ENCODE data around the gene LILRA6.
"Not testable (repeated sequence)": the region's sequence is repeated elsewhere in the genome, so short reads cannot be mapped to it uniquely, and the experiment has no call there.

LILRA6 gene

GRCh38 chr19:54218960-54219661 is 23.5 kb downstream of the LILRA6 start:
- Histone ChIP-seq H3K9ac (ENCODE audit: low read depth in 1 of 2, low read length in 2 of 2) (no peak overlapping the region), H3K9me3 (ENCODE audit: control insufficient read depth in 1 of 2, low read length in 2 of 2) (no peaks in the 10 kb centered on the region), H3K36me3 (ENCODE audit: control insufficient read depth in 1 of 2, insufficient read depth in 2 of 2, low read length in 2 of 2) (no peaks in the 10 kb centered on the region), H3K27ac (ENCODE audit: low read depth, low read length) (no peak overlapping the region), H3K27me3 (ENCODE audit: control insufficient read depth in 1 of 2, insufficient read depth in 2 of 2, low read length in 2 of 2) (peaks cover 0 to 5% of the 10 kb centered on the region in 2 donors), H3K4me3 (ENCODE audit: low read depth in 1 of 2, low read length in 2 of 2) (no peak overlapping the region), H3K4me1 (ENCODE audit: control insufficient read depth in 1 of 2, insufficient read depth in 2 of 2, low read length in 2 of 2) (no peaks in the 10 kb centered on the region)

DNA sequence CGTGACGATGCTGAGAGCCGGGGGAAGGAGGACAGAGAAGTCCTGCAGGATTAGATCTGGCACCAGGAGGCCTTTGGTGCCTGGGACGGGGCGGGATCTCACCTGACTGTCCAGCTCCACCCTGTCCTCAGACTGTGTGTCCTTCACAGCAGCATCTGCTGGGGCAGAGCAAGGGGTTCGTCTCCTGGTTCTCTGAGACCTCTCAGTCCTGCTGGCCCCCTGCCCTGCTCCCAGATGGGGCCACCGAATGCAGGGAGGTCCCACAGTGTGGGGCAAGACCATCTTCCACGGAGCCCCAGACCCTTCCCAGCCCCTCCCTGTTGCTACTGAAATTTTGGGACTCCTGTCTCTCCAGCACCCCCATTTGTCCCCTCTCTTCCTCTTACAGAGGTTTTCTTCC is 24.3 kb downstream of the LILRA6 start:
- Histone ChIP-seq H3K27me3 (ENCODE audit: control insufficient read depth in 1 of 2, insufficient read depth in 2 of 2, low read length in 2 of 2) (peaks cover 0 to 5% of the 10 kb centered on the region in 2 donors), H3K4me1 (ENCODE audit: control insufficient read depth in 1 of 2, insufficient read depth in 2 of 2, low read length in 2 of 2) (no peaks in the 10 kb centered on the region), H3K27ac (ENCODE audit: low read depth, low read length) (no peak overlapping the region), H3K9me3 (ENCODE audit: control insufficient read depth in 1 of 2, low read length in 2 of 2) (no peaks in the 10 kb centered on the region), H3K36me3 (ENCODE audit: control insufficient read depth in 1 of 2, insufficient read depth in 2 of 2, low read length in 2 of 2) (no peaks in the 10 kb centered on the region), H3K9ac (ENCODE audit: low read depth in 1 of 2, low read length in 2 of 2) (no peak overlapping the region), H3K4me3 (ENCODE audit: low read depth in 1 of 2, low read length in 2 of 2) (no peak overlapping the region)

- H3K36me3 ChIP-seq (ENCODE audit: control insufficient read depth in 1 of 2, insufficient read depth in 2 of 2, low read length in 2 of 2); H3K9ac ChIP-seq (ENCODE audit: low read depth in 1 of 2, low read length in 2 of 2); H3K4me1 ChIP-seq (ENCODE audit: control insufficient read depth in 1 of 2, insufficient read depth in 2 of 2, low read length in 2 of 2); H3K4me3 ChIP-seq (ENCODE audit: low read depth in 1 of 2, low read length in 2 of 2); H3K9me3 ChIP-seq (ENCODE audit: control insufficient read depth in 1 of 2, low read length in 2 of 2); H3K27ac ChIP-seq (ENCODE audit: low read depth, low read length); H3K27me3 ChIP-seq (ENCODE audit: control insufficient read depth in 1 of 2, insufficient read depth in 2 of 2, low read length in 2 of 2): not testable (repeated sequence)
Observed at GRCh38 chr19:54217517-54218247, 24.9 kb downstream of the LILRA6 start.

- Histone ChIP-seq H3K27me3 (ENCODE audit: control insufficient read depth in 1 of 2, insufficient read depth in 2 of 2, low read length in 2 of 2) (no peaks in the 10 kb centered on the region), H3K9ac (ENCODE audit: low read depth in 1 of 2, low read length in 2 of 2) (no peak overlapping the region), H3K4me1 (ENCODE audit: control insufficient read depth in 1 of 2, insufficient read depth in 2 of 2, low read length in 2 of 2) (no peaks in the 10 kb centered on the region), H3K9me3 (ENCODE audit: control insufficient read depth in 1 of 2, low read length in 2 of 2) (no peaks in the 10 kb centered on the region), H3K36me3 (ENCODE audit: control insufficient read depth in 1 of 2, insufficient read depth in 2 of 2, low read length in 2 of 2) (no peaks in the 10 kb centered on the region), H3K27ac (ENCODE audit: low read depth, low read length) (no peak overlapping the region), H3K4me3 (ENCODE audit: low read depth in 1 of 2, low read length in 2 of 2) (no peak overlapping the region)
Observed at GRCh38 chr19:54216869-54217268, 25.7 kb downstream of the LILRA6 start.

- not testable (repeated sequence) for H3K9ac ChIP-seq (ENCODE audit: low read depth in 1 of 2, low read length in 2 of 2); H3K27ac ChIP-seq (ENCODE audit: low read depth, low read length); H3K36me3 ChIP-seq (ENCODE audit: control insufficient read depth in 1 of 2, insufficient read depth in 2 of 2, low read length in 2 of 2); H3K9me3 ChIP-seq (ENCODE audit: control insufficient read depth in 1 of 2, low read length in 2 of 2); H3K27me3 ChIP-seq (ENCODE audit: control insufficient read depth in 1 of 2, insufficient read depth in 2 of 2, low read length in 2 of 2); H3K4me3 ChIP-seq (ENCODE audit: low read depth in 1 of 2, low read length in 2 of 2)
- H3K4me1 ChIP-seq (ENCODE audit: control insufficient read depth in 1 of 2, insufficient read depth in 2 of 2, low read length in 2 of 2), result peaks cover 13 to 18% of the 10 kb centered on the region in 2 donors
Observed at GRCh38 chr19:54214734-54215133, 27.9 kb downstream of the LILRA6 start.

DNA sequence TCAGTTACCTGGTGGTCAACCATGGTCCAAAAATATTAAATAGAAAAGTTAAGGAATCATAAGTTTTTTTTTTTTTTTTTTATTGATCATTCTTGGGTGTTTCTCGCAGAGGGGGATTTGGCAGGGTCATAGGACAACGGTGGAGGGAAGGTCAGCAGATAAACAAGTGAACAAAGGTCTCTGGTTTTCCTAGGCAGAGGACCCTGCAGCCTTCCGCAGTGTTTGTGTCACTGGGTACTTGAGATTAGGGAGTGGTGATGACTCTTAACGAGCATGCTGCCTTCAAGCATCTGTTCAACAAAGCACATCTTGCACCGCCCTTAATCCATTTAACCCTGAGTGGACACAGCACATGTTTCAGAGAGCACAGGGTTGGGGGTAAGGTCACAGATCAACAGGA is 28.4 kb downstream of the LILRA6 start:
- not testable (repeated sequence) for H3K27ac ChIP-seq (ENCODE audit: low read depth, low read length); H3K9me3 ChIP-seq (ENCODE audit: control insufficient read depth in 1 of 2, low read length in 2 of 2); H3K4me3 ChIP-seq (ENCODE audit: low read depth in 1 of 2, low read length in 2 of 2); H3K27me3 ChIP-seq (ENCODE audit: control insufficient read depth in 1 of 2, insufficient read depth in 2 of 2, low read length in 2 of 2); H3K9ac ChIP-seq (ENCODE audit: low read depth in 1 of 2, low read length in 2 of 2); H3K36me3 ChIP-seq (ENCODE audit: control insufficient read depth in 1 of 2, insufficient read depth in 2 of 2, low read length in 2 of 2)
- peaks cover 19 to 23% of the 10 kb centered on the region in 2 donors for H3K4me1 ChIP-seq (ENCODE audit: control insufficient read depth in 1 of 2, insufficient read depth in 2 of 2, low read length in 2 of 2)

GRCh38 chr19:54211235-54211634 is 31.4 kb downstream of the LILRA6 start:
- H3K4me3 ChIP-seq (ENCODE audit: low read depth in 1 of 2, low read length in 2 of 2), result peak overlapping the region; percentile 12 to 52
- H3K27ac ChIP-seq (ENCODE audit: low read depth, low read length), result peak overlapping the region; percentile 72
- H3K4me1 ChIP-seq (ENCODE audit: control insufficient read depth in 1 of 2, insufficient read depth in 2 of 2, low read length in 2 of 2), result peaks cover 44 to 53% of the 10 kb centered on the region in 2 donors
- no peaks in the 10 kb centered on the region for H3K9me3 ChIP-seq (ENCODE audit: control insufficient read depth in 1 of 2, low read length in 2 of 2)
- peaks cover 15 to 27% of the 10 kb centered on the region in 2 donors for H3K36me3 ChIP-seq (ENCODE audit: control insufficient read depth in 1 of 2, insufficient read depth in 2 of 2, low read length in 2 of 2)
- peak overlapping the region in 1 of 2 donors; percentile 25 for H3K9ac ChIP-seq (ENCODE audit: low read depth in 1 of 2, low read length in 2 of 2)
- no peaks in the 10 kb centered on the region for H3K27me3 ChIP-seq (ENCODE audit: control insufficient read depth in 1 of 2, insufficient read depth in 2 of 2, low read length in 2 of 2)

- Histone ChIP-seq H3K4me1 (ENCODE audit: control insufficient read depth in 1 of 2, insufficient read depth in 2 of 2, low read length in 2 of 2) (peaks cover 51 to 65% of the 10 kb centered on the region in 2 donors), H3K27me3 (ENCODE audit: control insufficient read depth in 1 of 2, insufficient read depth in 2 of 2, low read length in 2 of 2) (no peaks in the 10 kb centered on the region), H3K9me3 (ENCODE audit: control insufficient read depth in 1 of 2, low read length in 2 of 2) (no peaks in the 10 kb centered on the region), H3K27ac (ENCODE audit: low read depth, low read length) (peak overlapping the region; percentile 83), H3K9ac (ENCODE audit: low read depth in 1 of 2, low read length in 2 of 2) (peak overlapping the region; percentile 51 to 75), H3K36me3 (ENCODE audit: control insufficient read depth in 1 of 2, insufficient read depth in 2 of 2, low read length in 2 of 2) (peaks cover 22 to 39% of the 10 kb centered on the region in 2 donors), H3K4me3 (ENCODE audit: low read depth in 1 of 2, low read length in 2 of 2) (peak overlapping the region; percentile 32 to 51)
Observed at GRCh38 chr19:54209811-54210494, 32.6 kb downstream of the LILRA6 start.

GRCh38 chr19:54209058-54209810 is 33.4 kb downstream of the LILRA6 start:
- peaks cover 58 to 72% of the 10 kb centered on the region in 2 donors for H3K4me1 ChIP-seq (ENCODE audit: control insufficient read depth in 1 of 2, insufficient read depth in 2 of 2, low read length in 2 of 2)
- H3K4me3 ChIP-seq (ENCODE audit: low read depth in 1 of 2, low read length in 2 of 2), result peak overlapping the region; percentile 25 to 32

DNA sequence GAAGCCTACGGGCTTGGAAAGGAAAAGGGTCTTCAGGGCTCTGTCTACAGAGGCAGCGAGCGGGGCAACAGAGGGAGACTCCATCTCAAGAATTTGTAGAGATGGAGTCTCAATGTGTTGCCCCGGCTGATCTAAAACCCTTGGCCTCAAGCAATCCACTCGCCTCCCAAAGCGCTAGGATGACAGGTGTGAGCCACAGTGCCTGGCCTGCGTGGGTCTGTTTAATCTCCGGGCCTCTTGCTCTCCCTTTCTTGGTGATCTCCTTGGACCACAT is 33.9 kb downstream of the LILRA6 start:
- Histone ChIP-seq H3K4me1 (ENCODE audit: control insufficient read depth in 1 of 2, insufficient read depth in 2 of 2, low read length in 2 of 2) (peaks cover 63 to 77% of the 10 kb centered on the region in 2 donors), H3K9ac (ENCODE audit: low read depth in 1 of 2, low read length in 2 of 2) (peak overlapping the region; percentile 38 to 51)

More at GRCh38 chr19:54209058-54209810, 33.4 kb downstream of the LILRA6 start:
- H3K27ac ChIP-seq (ENCODE audit: low read depth, low read length), result peak overlapping the region; percentile 83
- H3K27me3 ChIP-seq (ENCODE audit: control insufficient read depth in 1 of 2, insufficient read depth in 2 of 2, low read length in 2 of 2), result no peaks in the 10 kb centered on the region
- H3K9ac ChIP-seq (ENCODE audit: low read depth in 1 of 2, low read length in 2 of 2), result peak overlapping the region; percentile 51 to 75
- peaks cover 22 to 47% of the 10 kb centered on the region in 2 donors for H3K36me3 ChIP-seq (ENCODE audit: control insufficient read depth in 1 of 2, insufficient read depth in 2 of 2, low read length in 2 of 2)
- H3K9me3 ChIP-seq (ENCODE audit: control insufficient read depth in 1 of 2, low read length in 2 of 2), result no peaks in the 10 kb centered on the region

More for the DNA sequence above, 33.9 kb downstream of the LILRA6 start:
- no peak overlapping the region for H3K4me3 ChIP-seq (ENCODE audit: low read depth in 1 of 2, low read length in 2 of 2)
- H3K27me3 ChIP-seq (ENCODE audit: control insufficient read depth in 1 of 2, insufficient read depth in 2 of 2, low read length in 2 of 2), result no peaks in the 10 kb centered on the region
- peak overlapping the region; percentile 83 for H3K27ac ChIP-seq (ENCODE audit: low read depth, low read length)
- no peaks in the 10 kb centered on the region for H3K9me3 ChIP-seq (ENCODE audit: control insufficient read depth in 1 of 2, low read length in 2 of 2)
- peaks cover 22 to 52% of the 10 kb centered on the region in 2 donors for H3K36me3 ChIP-seq (ENCODE audit: control insufficient read depth in 1 of 2, insufficient read depth in 2 of 2, low read length in 2 of 2)

Measured in duodenal mucosa (tissue), 2 donors.